ENCODE measurements around the gene NRG2. TPM values are rescaled to one million over a fixed set of nuclear protein-coding genes. Genes with fewer than 3 reads are reported as not detected.
A peak's percentile ranks its signal among the peaks of the same experiment; 100 is the strongest.

Gene NRG2
- total and polyA plus RNA-seq, 8 donors: 1.2 to 5.2 (median 3.0) TPM

GRCh38 chr5:139869042-139869790 is 173.9 kb downstream of the NRG2 start:
- intact Hi-C loops (cut with DNase I): loop anchor here in 1 of 3 donors (5.0 kb wide), 1 partner anchor 77 kb away; no protein-coding TSS in a partner anchor
- DNase-seq: no peak
- H3K27ac ChIP-seq: peak overlapping the region in 3 of 4 donors; percentile 49 to 73 (median 58)

GRCh38 chr5:139867581-139867980 is 175.5 kb downstream of the NRG2 start:
- Histone ChIP-seq H3K27me3 (no peaks in the 10 kb centered on the region), H3K9me3 (no peaks in the 10 kb centered on the region), H3K4me1 (no peaks in the 10 kb centered on the region), H3K36me3 (no peaks in the 10 kb centered on the region), H3K27ac (no peak overlapping the region), H3K4me3 (no peak overlapping the region)
- ATAC-seq (no peak), DNase-seq (no peak), FAIRE-seq (no peak)
- TF ChIP-seq CTCF (IDR thresholded peaks at IDR 0.05): no peak
- intact Hi-C loops (cut with DNase I): loop anchor here in 1 of 3 donors (5.0 kb wide), 1 partner anchor 75 kb away; no protein-coding TSS in a partner anchor

More at GRCh38 chr5:139869042-139869790, 173.9 kb downstream of the NRG2 start:
- ATAC-seq: peak in 2 of 4 donors; percentile 21 to 53
- Histone ChIP-seq H3K27me3 (no peaks in the 10 kb centered on the region), H3K36me3 (no peaks in the 10 kb centered on the region), H3K4me3 (no peak overlapping the region), H3K4me1 (no peaks in the 10 kb centered on the region), H3K9me3 (no peaks in the 10 kb centered on the region)
- no peak for FAIRE-seq
- 63 to 69% methylated on average over 9 of the region's 9 CpGs for WGBS, 2 donors
- TF ChIP-seq CTCF (IDR thresholded peaks at IDR 0.05): no peak

GRCh38 chr5:139867109-139867508 is 176.0 kb downstream of the NRG2 start:
- no peak for FAIRE-seq

GRCh38 chr5:139864716-139865483 is 178.2 kb downstream of the NRG2 start:
- no peak for TF ChIP-seq CTCF (IDR thresholded peaks at IDR 0.05)
- no peak for DNase-seq
- no peak overlapping the region for H3K4me3 ChIP-seq
- intact Hi-C loops (cut with DNase I): loop anchor here in 2 of 3 donors (5.0 kb wide), 2 partner anchors 73 to 78 kb away; no protein-coding TSS in a partner anchor
- no peak for ATAC-seq
- no peaks in the 10 kb centered on the region for H3K9me3 ChIP-seq
- H3K4me1 ChIP-seq: no peaks in the 10 kb centered on the region
- no peak for FAIRE-seq
- 69 to 74% methylated on average over 12 of the region's 12 CpGs for whole genome bisulfite sequencing, 2 donors
- no peaks in the 10 kb centered on the region for H3K36me3 ChIP-seq
- H3K27ac ChIP-seq: no peak overlapping the region
- no peaks in the 10 kb centered on the region for H3K27me3 ChIP-seq

More at GRCh38 chr5:139867109-139867508, 176.0 kb downstream of the NRG2 start:
- H3K9me3 ChIP-seq: no peaks in the 10 kb centered on the region
- TF ChIP-seq CTCF (IDR thresholded peaks at IDR 0.05): no peak
- WGBS, 2 donors: 57 to 100% methylated on average over 1 to 2 of the region's 2 CpGs
- no peak overlapping the region for H3K4me3 ChIP-seq
- DNase-seq (no peak), ATAC-seq (no peak)
- H3K4me1 ChIP-seq: no peaks in the 10 kb centered on the region
- H3K36me3 ChIP-seq: no peaks in the 10 kb centered on the region
- H3K27ac ChIP-seq: no peak overlapping the region
- intact Hi-C loops (cut with DNase I): loop anchor here in 1 of 3 donors (5.0 kb wide), 1 partner anchor 75 kb away; no protein-coding TSS in a partner anchor
- no peaks in the 10 kb centered on the region for H3K27me3 ChIP-seq

Measured in pancreas (tissue), 10 donors.